GM10847 (cell line): ENCODE measurements around the gene RPS6KA5.

Experiments
- POLR2A ChIP-seq: IDR thresholded peaks from 2 replicates; pipeline ENCODE4 v1.6.1; 2011; ENCODE audit not compliant: insufficient read length; ENCODE audit errors: extremely low read depth

RPS6KA5 gene

DNA sequence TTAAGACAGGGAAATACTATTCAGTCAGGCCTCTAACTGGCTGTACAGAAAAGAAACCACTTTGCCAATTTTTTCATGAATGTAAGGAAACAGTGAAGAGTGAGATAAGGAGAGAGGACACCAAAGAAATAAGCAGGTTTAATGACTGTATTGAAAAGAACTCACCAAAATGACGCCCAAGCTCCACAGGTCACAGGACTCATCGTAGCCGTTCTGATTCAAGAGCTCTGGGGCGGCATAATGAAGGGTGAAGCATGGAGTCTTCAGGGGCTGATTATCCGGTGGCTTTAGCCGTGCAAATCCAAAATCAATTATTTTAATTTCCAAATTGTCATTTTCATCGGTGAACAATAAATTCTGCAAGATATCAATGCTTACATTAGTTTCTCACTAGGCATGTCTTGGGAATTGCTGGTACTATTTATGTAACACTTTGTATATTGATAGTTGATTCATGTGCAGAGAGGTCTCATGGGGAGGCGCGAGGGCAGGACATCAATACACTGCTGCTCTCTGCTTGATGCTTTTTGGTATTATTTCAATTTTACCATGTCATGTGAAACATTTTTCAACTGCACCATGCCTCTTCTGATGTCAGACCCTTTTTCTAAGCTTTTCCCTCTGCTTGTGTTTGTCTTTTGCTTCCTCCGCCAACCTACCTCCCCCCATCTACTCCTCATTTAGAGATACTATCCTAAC, 170.0 kb downstream of the RPS6KA5 start:
- no peak for TF ChIP-seq POLR2A

DNA sequence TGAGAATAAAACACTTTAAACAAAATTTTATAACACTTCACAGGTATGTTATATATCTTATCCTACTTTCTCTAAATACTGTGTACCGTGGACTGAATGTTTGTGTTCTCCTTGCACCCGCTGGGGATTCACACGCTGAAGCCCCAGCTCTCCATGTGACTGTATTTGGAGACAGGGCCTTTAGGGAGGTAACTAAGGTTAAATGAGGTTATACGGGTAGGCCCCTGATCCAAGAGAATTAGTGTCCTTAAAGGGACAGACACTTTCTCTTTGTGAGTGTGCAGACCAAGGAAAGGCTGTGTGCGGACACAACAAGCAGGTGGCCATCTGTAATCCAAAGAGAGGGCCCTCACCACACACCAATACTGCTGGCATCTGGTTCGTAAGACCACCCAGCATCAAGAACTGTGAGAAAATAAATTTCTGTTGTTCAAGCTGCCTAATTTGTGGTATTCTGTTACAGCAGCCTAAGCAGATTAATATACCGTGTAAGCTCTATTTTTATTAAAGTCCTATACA, 174.1 kb downstream of the RPS6KA5 start:
- no peak for TF ChIP-seq POLR2A

- no peak for TF ChIP-seq POLR2A
These were observed 176.7 kb downstream of the RPS6KA5 start for GRCh38 chr14:90883782-90884181.

DNA sequence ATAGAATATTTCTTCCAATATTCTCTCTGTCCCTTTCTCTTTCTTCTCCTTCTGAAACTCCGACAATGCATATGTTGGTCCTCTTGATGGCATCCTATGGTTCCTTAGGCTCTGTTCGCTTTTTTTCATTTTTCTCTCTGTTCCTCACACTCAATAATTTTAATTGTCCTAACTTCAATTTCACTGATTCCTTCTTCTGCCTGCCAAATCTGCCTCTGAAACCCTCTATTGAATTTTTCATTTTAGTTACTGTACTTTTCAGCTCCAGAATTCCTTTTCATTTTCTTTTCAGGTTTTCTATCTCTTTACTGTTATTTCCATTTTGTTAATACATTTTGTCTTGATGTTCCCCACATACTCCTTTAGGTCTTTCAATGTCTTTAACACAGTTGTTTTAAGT, 177.2 kb downstream of the RPS6KA5 start:
- no peak for TF ChIP-seq POLR2A

GRCh38 chr14:90880282-90880681, 180.2 kb downstream of the RPS6KA5 start:
- TF ChIP-seq POLR2A, result no peak

DNA sequence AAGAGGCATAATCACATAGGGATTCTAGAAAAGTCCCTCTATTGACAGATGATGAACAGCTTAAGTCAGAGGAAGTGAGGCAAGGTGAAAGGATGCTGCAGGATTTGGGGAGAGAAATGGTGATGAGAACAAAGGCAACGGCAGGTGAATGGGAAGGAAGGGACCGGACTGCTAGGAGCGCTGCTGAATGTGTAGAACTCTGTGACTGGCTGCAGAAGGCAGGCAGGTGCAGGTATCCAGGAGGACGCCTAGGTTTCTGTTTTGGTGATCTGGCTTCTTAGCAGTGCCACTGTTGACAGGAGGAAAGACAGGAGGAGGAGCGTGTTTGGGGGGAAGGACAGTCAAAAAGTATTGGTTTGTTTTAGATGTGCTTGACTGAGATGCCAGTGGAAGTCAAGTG, 185.8 kb downstream of the RPS6KA5 start:
- no peak for TF ChIP-seq POLR2A

DNA sequence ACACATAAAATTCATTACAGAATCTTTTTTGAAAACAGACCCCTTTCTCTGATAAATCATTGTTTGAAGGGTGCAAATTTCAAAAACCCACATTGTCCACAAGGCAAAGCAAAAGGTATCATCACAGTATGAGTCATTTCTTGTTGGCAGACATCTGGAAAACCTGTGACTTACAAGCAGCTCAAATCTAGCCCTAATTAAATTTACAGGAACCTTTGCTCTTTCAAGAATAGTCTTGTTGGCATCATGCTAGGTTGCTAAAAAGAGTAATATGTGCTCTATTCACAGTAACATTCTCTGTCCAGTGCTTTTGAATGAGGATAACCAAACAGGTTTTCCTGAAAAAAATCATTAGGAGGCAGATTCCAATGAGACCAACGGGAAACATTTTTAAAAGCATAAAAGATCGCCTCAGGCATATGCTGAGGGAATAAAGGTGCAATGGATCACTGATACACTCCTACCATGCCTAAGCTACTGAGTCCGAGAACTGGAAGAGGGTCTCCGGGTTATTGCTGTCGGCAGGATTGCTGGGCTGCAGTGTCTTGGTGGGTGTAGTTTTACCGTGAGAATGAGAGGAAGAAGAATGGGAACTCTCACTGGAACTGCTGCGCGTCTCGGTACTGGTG, 188.7 kb downstream of the RPS6KA5 start:
- no peak for TF ChIP-seq POLR2A

DNA sequence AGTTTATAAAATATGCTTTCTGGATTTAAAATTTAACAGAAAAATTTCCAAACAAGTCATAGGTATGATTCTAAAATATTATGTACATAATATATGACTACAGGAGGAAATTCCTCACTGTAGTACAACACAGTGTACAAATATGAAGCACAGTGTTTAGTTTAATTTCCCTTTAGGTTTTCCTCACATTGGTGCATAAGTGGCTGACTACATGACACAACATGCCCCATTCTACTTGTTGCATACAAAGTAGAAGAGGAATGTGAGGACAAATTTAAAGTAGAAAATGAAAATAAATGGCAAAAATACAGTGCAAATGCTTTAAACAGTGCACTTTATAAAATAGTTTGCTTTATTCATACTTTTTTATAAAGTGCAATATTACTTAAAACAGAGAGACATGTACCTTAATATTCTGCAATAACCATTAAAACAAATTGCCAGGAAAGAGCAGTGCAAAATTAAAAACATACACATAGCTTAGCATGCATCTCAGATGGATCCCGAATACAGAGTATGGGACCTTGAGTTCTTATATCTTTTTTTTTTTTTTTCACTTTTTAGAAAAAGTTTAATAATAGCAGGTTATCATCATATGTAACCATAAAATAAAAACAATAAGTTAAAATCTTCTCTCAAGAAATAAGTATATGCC, 189.4 kb downstream of the RPS6KA5 start:
- no peak for TF ChIP-seq POLR2A

DNA sequence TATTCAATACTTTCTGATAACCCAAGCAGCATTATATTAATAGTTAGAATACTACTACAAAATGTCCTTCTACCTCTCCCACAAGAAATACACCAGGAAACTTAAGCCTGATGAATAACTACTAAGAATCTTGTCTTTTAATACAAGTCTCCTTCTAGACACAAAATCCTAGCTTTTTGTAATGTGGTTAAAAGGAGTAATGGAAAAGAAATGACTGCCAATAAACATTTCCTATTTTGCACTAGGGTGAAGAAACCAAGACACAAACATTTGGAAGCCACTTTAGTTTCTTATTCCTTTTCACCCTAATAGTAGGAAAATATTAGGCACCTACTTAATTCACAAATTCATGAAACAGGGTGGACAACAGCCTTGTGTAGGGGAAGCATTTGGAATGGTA, 192.9 kb downstream of the RPS6KA5 start:
- TF ChIP-seq POLR2A, result no peak

- no peak for TF ChIP-seq POLR2A
These were observed 193.6 kb downstream of the RPS6KA5 start for GRCh38 chr14:90866833-90867232.

GRCh38 chr14:90864741-90865140, 195.7 kb downstream of the RPS6KA5 start:
- no peak for TF ChIP-seq POLR2A

- TF ChIP-seq POLR2A, result no peak
These were observed 201.9 kb downstream of the RPS6KA5 start for GRCh38 chr14:90858511-90858910.

GRCh38 chr14:90857866-90858265, 202.6 kb downstream of the RPS6KA5 start:
- no peak for TF ChIP-seq POLR2A

DNA sequence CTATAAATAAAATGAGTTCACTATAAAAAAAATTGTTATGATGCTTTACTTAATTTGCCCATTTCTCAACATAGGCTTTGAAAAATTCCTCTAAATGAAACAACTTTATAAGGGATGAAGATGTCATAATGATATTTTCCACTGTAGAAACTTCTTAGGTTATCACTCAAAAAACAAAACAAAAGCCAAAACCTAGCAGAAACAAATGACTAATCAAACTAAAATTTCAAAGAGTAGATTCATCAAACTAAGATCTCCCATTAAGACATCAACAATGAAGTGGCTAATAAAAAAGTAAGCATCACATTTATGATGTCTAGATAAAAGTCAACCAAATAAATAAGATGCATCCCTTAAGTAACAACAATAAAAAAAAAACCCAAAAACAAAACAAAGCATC, 207.3 kb downstream of the RPS6KA5 start:
- no peak for TF ChIP-seq POLR2A

GRCh38 chr14:90851327-90852036, 209.0 kb downstream of the RPS6KA5 start:
- TF ChIP-seq POLR2A, result no peak

DNA sequence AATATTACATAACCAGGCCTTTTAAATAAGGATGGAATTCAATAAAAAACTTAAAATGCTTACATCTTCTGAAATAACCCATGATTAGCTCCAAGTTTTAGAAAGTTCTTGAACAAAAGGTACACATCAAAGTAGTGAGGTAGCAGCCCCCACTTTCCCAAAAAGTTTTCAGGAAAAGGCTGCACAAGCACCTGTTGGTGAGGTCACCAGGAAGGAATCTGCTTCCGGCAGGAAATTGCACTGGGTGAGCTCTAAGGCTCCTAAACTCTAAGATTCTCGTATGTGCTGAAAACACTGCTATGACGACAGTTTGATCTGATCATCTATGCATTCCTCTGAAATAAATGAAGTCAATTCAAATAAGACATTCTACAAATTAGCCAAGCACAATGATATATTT, 210.0 kb downstream of the RPS6KA5 start:
- TF ChIP-seq POLR2A, result no peak
